ENCODE data around the gene DTX2.
"Not testable (repeated sequence)": the region's sequence is repeated elsewhere in the genome, so short reads cannot be mapped to it uniquely, and the experiment has no call there.

GRCh38 chr7:76499924-76500241 is 38.4 kb downstream of the DTX2 start:
- not testable (repeated sequence) for TF ChIP-seq CTCF, EZH2, EZH2phosphoT487 (IDR thresholded peaks at IDR 0.05)

Data from neural progenitor cell (in vitro differentiated cells).